Keratinocyte (primary cell): ENCODE results near the gene HNF1B.

Source experiments
- CTCF ChIP-seq, 3 experiments: IDR thresholded peaks in 1 of 3; conservative IDR thresholded peaks in 1 of 3; optimal IDR thresholded peaks in 1 of 3; 2 replicates in 2 of 3; 3 replicates in 1 of 3; pipeline versions ENCODE3 to v1.5.1; 2011; ENCODE audit warnings: low read length in 3 of 3, mild to moderate bottlenecking in 3 of 3, moderate library complexity in 2 of 3, control low read depth in 1 of 3, inconsistent platforms in 1 of 3; ENCODE audit not compliant: insufficient read depth in 2 of 3; ENCODE audit errors: extremely low read depth in 1 of 3
- EZH2 ChIP-seq: IDR thresholded peaks from one replicate; pipeline ENCODE4 v1.6.1; 2012; ENCODE audit warnings: inconsistent platforms, mild to moderate bottlenecking, low read length, moderate library complexity

DNA sequence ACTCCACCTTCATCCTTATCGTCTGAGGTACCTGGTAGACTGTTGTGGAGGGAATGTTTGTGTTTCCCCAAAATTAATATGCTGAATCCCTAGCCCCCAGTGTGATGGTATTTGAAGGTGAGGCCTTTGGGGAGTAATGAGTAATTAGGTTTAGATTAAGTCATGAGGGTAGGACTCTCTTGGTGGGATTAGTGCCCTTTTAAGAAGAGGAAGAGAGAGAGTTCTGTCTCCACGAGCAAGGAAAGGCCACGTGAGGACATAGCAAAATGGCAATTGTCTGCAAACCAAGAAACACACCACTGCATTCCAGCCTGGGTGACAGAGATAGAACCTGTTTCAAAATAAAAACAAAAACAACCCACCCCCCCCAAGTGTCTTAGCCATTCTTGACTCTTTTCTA, 80.6 kb downstream of the HNF1B start:
- TF ChIP-seq CTCF (optimal IDR thresholded peaks at IDR 0.05 in 1 of 3, IDR thresholded peaks at IDR 0.05 in 1 of 3, conservative IDR thresholded peaks at IDR 0.05 in 1 of 3; ENCODE audit: extremely low read depth in 1 of 3, insufficient read depth in 2 of 3, low read length in 3 of 3) (no peak), EZH2 (no peak)
